Astrocyte (in vitro differentiated cells and primary cell): ENCODE results near the gene SERPINE1.

Experiments
- EZH2 ChIP-seq: IDR thresholded peaks from 2 replicates; pipeline ENCODE4 v1.6.1; 2012; ENCODE audit warnings: mild to moderate bottlenecking, low read length, inconsistent platforms; ENCODE audit not compliant: insufficient read depth
- TF ChIP-seq, protein P1 (sequence below): IDR thresholded peaks from 2 replicates; pipeline ENCODE4 v1.5.1; 2011; ENCODE audit warnings: low read depth, mild to moderate bottlenecking, inconsistent platforms, low read length, moderate library complexity; ENCODE audit not compliant: insufficient read depth

DNA sequence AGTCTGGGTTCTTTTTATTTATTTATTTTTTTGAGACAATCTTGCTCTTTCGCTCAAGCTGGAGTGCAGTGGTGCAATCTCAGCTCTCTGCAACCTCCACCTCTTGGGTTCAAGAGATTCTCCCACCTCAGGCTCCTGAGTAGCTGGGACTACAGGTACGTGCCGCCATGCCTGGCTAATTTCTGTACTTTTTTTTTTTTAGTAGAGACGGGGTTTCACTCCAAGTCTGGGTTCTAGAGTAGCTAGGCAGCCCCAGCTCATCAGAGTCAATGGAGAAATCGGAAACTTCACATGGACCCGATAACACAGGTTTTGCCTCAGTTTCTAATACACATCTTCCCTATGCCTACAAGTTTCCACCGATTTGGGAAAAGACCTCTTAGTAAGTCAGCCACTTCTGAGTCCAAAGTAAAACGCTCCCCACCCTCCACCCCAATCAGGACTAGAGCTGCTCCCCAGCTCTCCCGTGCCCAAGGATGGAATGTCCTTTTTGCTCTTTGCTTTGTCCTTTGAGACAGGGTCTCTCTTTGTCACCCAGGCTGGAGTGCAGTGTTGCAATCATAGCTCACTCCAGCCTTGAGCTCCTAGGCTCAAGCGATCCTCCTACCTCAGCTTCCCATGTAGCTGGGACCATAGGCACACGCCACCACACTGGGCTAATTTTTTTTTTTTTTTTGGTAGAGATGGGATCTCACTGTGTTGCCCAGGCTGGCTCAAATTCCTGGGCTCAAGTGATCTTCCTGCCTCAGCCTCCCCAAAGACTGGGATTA is 3.8 kb upstream of the SERPINE1 start:
- TF ChIP-seq, protein P1, sequence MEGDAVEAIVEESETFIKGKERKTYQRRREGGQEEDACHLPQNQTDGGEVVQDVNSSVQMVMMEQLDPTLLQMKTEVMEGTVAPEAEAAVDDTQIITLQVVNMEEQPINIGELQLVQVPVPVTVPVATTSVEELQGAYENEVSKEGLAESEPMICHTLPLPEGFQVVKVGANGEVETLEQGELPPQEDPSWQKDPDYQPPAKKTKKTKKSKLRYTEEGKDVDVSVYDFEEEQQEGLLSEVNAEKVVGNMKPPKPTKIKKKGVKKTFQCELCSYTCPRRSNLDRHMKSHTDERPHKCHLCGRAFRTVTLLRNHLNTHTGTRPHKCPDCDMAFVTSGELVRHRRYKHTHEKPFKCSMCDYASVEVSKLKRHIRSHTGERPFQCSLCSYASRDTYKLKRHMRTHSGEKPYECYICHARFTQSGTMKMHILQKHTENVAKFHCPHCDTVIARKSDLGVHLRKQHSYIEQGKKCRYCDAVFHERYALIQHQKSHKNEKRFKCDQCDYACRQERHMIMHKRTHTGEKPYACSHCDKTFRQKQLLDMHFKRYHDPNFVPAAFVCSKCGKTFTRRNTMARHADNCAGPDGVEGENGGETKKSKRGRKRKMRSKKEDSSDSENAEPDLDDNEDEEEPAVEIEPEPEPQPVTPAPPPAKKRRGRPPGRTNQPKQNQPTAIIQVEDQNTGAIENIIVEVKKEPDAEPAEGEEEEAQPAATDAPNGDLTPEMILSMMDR, result no peak
- TF ChIP-seq EZH2, result no peak
